Endodermal cell (in vitro differentiated cells): Measurements from ENCODE around the gene CNOT4. TPM values are rescaled to one million over a fixed set of nuclear protein-coding genes. Genes with fewer than 3 reads are reported as not detected.

Source experiments
- DNase-seq: peaks from one replicate; pipeline ENCODE4 v3.0.0-alpha.2; 2017
- H3K27ac ChIP-seq: 2 replicates; pipeline ENCODE4 v1.5.1; 2013; ENCODE audit warnings: mild to moderate bottlenecking, low read depth, low read length, moderate library complexity
- H3K27me3 ChIP-seq: 2 replicates; pipeline ENCODE4 v1.6.1; 2013; ENCODE audit warnings: mild to moderate bottlenecking, low read length, moderate library complexity; ENCODE audit not compliant: insufficient read depth, control insufficient read depth, poor library complexity, severe bottlenecking
- H3K36me3 ChIP-seq: 2 replicates; pipeline ENCODE4 v1.7.0; 2013; ENCODE audit warnings: mild to moderate bottlenecking, low read length, moderate library complexity; ENCODE audit not compliant: control insufficient read depth, insufficient read depth
- H3K4me1 ChIP-seq: one replicate; pipeline ENCODE4 v1.7.0; 2013; ENCODE audit warnings: low read length; ENCODE audit not compliant: control insufficient read depth, insufficient read depth
- H3K4me3 ChIP-seq: 2 replicates; pipeline ENCODE4 v1.5.1; 2013; ENCODE audit warnings: mild to moderate bottlenecking, low read length, moderate library complexity
- H3K9ac ChIP-seq: 2 replicates; pipeline ENCODE4 v1.6.1; 2013; ENCODE audit warnings: mild to moderate bottlenecking, low read length, moderate library complexity; ENCODE audit not compliant: poor library complexity, severe bottlenecking; ENCODE audit errors: extremely low read depth
- H3K9me3 ChIP-seq: 2 replicates; pipeline ENCODE4 v1.6.1; 2013; ENCODE audit warnings: mild to moderate bottlenecking, low read length, moderate library complexity; ENCODE audit not compliant: control insufficient read depth
- H3K27ac Mint-ChIP-seq: 2 replicates; pipeline ENCODE4 v1.8.0; 2020; ENCODE audit warnings: mixed read lengths
- H3K27me3 Mint-ChIP-seq: 2 replicates; pipeline ENCODE4 v1.8.0; 2021; ENCODE audit warnings: mild to moderate bottlenecking, mixed read lengths; ENCODE audit not compliant: insufficient read depth
- H3K36me3 Mint-ChIP-seq: 2 replicates; pipeline ENCODE4 v1.8.0; 2020; ENCODE audit warnings: low read depth, mixed read lengths
- H3K4me1 Mint-ChIP-seq: 2 replicates; pipeline ENCODE4 v1.8.0; 2020; ENCODE audit warnings: mixed read lengths
- H3K4me3 Mint-ChIP-seq: 2 replicates; pipeline ENCODE4 v1.8.0; 2020; ENCODE audit warnings: mild to moderate bottlenecking, moderate library complexity, mixed read lengths
- H3K9me3 Mint-ChIP-seq: 2 replicates; pipeline ENCODE4 v1.8.0; 2020; ENCODE audit warnings: mild to moderate bottlenecking, mixed read lengths
- WGBS, 2 experiments: methylation state at CpG; one replicate each; pipeline versions ENCODE4 v1.1.5 to v1.1.7; 2013; ENCODE audit warnings: missing lambda C conversion rate in 2 of 2, mixed read lengths in 1 of 2; ENCODE audit not compliant: insufficient coverage in 1 of 2, insufficient read length in 1 of 2; 5-methylcytosine and 5-hydroxymethylcytosine counted together
- total RNA-seq, 2 donors: library from RNA; stranded (reverse); fragmentation: NEBNext Ultra II Directional in 1 of 2; extraction: Animal tissue kit (Norgen Biotek cat#: 25700) in 1 of 2; gene quantifications; 2 replicates in 1 of 2; 3 replicates in 1 of 2; pipeline ENCODE4 v1.2.1, GENCODE V29; 2021
- TF ChIP-seq, protein P1 (sequence below): fragments of 200-600 bp; sonication (generic); conservative IDR thresholded peaks from 2 replicates; pipeline ENCODE4 v1.5.0; 2021; ENCODE audit warnings: antibody characterized with exemption, mild to moderate bottlenecking

Gene CNOT4
- total RNA-seq, 2 donors from 2014 or later: 22.7 to 23.8 TPM

DNA sequence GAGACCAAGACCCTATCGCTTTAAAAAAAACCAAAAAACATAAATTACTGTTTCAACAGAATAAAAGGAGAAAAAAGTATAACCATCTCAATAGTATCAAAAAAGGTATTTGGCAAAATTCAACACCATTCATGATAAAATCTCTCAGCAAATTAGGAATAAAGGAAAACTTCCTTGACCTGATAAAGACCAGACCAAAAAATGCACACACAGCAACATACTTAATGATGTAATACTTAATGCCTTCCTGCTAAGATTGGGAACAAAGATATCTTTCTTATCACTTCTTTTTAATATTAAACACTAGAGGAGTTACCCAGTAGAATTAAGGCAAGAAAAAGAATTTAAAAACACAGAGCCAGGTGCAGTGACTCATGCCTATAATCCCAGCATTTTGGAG lies 79.3 kb downstream of the CNOT4 start:
- H3K4me3 Mint-ChIP-seq: no peak overlapping the region
- H3K27me3 ChIP-seq: no peaks in the 10 kb centered on the region
- peaks cover 12% of the 10 kb centered on the region for H3K36me3 ChIP-seq
- H3K36me3 Mint-ChIP-seq: peaks cover 13% of the 10 kb centered on the region
- peaks cover 7% of the 10 kb centered on the region for H3K9me3 Mint-ChIP-seq
- H3K9me3 ChIP-seq: peaks cover 10% of the 10 kb centered on the region
- no peak for DNase-seq
- peaks cover 4% of the 10 kb centered on the region for H3K4me1 Mint-ChIP-seq
- no peak overlapping the region for H3K4me3 ChIP-seq
- 100% methylated on average over 1 of the region's 1 CpG; no CpG with 5 or more reads in 1 of the 2 experiments for WGBS, 2 experiments
- TF ChIP-seq, protein P1, sequence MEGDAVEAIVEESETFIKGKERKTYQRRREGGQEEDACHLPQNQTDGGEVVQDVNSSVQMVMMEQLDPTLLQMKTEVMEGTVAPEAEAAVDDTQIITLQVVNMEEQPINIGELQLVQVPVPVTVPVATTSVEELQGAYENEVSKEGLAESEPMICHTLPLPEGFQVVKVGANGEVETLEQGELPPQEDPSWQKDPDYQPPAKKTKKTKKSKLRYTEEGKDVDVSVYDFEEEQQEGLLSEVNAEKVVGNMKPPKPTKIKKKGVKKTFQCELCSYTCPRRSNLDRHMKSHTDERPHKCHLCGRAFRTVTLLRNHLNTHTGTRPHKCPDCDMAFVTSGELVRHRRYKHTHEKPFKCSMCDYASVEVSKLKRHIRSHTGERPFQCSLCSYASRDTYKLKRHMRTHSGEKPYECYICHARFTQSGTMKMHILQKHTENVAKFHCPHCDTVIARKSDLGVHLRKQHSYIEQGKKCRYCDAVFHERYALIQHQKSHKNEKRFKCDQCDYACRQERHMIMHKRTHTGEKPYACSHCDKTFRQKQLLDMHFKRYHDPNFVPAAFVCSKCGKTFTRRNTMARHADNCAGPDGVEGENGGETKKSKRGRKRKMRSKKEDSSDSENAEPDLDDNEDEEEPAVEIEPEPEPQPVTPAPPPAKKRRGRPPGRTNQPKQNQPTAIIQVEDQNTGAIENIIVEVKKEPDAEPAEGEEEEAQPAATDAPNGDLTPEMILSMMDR: no peak
- H3K27ac ChIP-seq: no peak overlapping the region
- no peak overlapping the region for H3K27ac Mint-ChIP-seq
- no peaks in the 10 kb centered on the region for H3K4me1 ChIP-seq
- H3K9ac ChIP-seq: no peak overlapping the region
- no peaks in the 10 kb centered on the region for H3K27me3 Mint-ChIP-seq

DNA sequence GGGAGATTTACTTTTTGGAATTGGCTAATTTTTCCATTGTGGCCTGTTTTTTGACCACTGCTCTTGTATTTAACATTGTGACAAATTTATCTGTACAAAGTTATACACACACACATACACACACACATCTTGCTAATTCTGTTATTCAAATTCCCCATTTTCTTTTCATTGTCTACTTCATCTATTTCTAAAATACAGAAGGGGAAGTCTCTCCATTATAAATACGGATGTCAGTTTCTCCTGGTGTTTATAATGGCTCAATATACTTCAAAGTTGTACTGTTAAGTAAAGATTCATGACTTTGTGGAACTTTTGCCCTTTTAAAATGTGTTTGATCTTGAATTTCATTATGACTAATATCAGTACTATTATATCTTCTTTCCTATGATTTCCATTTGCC lies 81.0 kb downstream of the CNOT4 start:
- Mint-ChIP-seq H3K4me3 (no peak overlapping the region), H3K36me3 (peaks cover 2% of the 10 kb centered on the region), H3K9me3 (no peaks in the 10 kb centered on the region), H3K27ac (no peak overlapping the region), H3K4me1 (peaks cover 4% of the 10 kb centered on the region), H3K27me3 (no peaks in the 10 kb centered on the region)
- no peaks in the 10 kb centered on the region for H3K36me3 ChIP-seq
- H3K27ac ChIP-seq: no peak overlapping the region
- TF ChIP-seq, protein P1: no peak
- H3K4me1 ChIP-seq: no peaks in the 10 kb centered on the region
- no peak overlapping the region for H3K9ac ChIP-seq
- DNase-seq: no peak
- H3K4me3 ChIP-seq: no peak overlapping the region
- no peaks in the 10 kb centered on the region for H3K9me3 ChIP-seq
- 88% methylated on average over 1 of the region's 1 CpG; no CpG with 5 or more reads in 1 of the 2 experiments for WGBS, 2 experiments
- no peaks in the 10 kb centered on the region for H3K27me3 ChIP-seq

DNA sequence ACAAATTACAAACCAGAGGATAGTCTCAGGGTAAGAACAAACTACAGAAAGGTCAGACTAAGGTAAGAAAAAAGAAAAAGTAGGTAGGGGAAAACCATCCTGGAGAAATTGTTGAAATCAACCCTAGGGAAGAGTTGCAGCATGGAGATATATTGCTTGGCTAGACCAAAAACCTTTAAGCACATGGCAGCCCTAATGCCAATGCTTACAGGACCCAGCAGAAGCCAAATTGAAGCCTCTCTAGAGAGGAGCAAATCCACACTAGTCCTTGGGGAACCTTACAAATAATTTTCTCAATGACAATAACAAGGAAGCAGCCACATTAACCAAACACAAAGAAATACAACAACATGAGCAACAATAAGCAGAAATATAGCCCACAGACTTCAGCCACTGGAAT lies 81.9 kb downstream of the CNOT4 start:
- no peak overlapping the region for H3K9ac ChIP-seq
- no peak overlapping the region for H3K4me3 ChIP-seq
- DNase-seq: no peak
- no peak overlapping the region for H3K27ac ChIP-seq
- Mint-ChIP-seq H3K4me3 (no peak overlapping the region), H3K4me1 (peaks cover 4% of the 10 kb centered on the region), H3K27ac (no peak overlapping the region), H3K36me3 (peaks cover 2% of the 10 kb centered on the region), H3K9me3 (no peaks in the 10 kb centered on the region), H3K27me3 (no peaks in the 10 kb centered on the region)
- H3K4me1 ChIP-seq: no peaks in the 10 kb centered on the region
- H3K27me3 ChIP-seq: no peaks in the 10 kb centered on the region
- H3K36me3 ChIP-seq: no peaks in the 10 kb centered on the region
- TF ChIP-seq, protein P1: no peak
- H3K9me3 ChIP-seq: no peaks in the 10 kb centered on the region
